NCI-H526 treated with DMSO at 0.1 percent for 48 hours (cell line): ENCODE results near the gene SIGLEC6.

Experiments
- DNase-seq: peaks from one replicate; lab custom pipeline; 2025; lab: John Stamatoyannopoulos, UW

The SIGLEC6 gene

DNA sequence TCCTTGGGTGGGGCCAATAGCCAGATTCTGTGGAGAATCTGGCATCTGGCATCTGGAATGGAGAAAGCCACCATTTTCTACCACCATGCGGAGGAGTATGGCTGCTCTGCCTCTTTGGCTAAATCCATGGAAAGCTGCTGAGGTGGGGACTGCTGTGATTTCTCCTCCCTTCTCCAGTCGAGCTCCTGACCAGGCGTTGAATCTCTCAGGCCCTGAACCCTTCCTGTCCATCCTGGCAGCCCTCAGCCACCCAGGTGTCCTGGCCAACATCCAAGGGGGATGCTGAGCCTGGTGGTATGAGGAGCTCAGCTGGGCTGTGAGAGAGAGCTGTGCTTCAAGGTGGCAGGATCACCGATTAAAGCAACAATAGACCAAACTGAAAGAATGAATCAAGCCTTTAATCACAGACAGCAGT lies 17.4 kb upstream of the SIGLEC6 start:
- DNase-seq, result no peak

DNA sequence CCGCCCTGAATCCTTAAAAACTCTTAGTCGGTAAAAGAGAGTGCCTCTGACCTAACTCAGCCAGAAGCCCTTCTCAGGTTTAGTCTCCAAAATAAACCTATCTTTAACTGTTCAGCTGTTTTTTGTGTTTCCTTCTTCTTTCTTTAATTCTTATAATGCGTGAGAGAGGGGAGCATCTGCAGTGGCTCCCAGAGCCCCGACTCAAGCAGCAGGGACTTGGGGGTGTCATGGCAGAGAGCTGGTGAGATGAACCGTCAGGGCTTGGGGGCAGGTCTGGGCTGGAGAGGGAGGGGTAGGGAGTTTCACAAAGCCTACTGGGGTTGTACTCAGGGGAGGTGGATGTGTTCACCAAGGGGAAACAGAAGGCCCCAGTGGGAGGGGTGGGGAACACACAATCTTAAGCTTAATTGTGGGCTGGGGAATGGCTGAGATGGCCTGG lies 16.8 kb upstream of the SIGLEC6 start:
- DNase-seq, result no peak

DNA sequence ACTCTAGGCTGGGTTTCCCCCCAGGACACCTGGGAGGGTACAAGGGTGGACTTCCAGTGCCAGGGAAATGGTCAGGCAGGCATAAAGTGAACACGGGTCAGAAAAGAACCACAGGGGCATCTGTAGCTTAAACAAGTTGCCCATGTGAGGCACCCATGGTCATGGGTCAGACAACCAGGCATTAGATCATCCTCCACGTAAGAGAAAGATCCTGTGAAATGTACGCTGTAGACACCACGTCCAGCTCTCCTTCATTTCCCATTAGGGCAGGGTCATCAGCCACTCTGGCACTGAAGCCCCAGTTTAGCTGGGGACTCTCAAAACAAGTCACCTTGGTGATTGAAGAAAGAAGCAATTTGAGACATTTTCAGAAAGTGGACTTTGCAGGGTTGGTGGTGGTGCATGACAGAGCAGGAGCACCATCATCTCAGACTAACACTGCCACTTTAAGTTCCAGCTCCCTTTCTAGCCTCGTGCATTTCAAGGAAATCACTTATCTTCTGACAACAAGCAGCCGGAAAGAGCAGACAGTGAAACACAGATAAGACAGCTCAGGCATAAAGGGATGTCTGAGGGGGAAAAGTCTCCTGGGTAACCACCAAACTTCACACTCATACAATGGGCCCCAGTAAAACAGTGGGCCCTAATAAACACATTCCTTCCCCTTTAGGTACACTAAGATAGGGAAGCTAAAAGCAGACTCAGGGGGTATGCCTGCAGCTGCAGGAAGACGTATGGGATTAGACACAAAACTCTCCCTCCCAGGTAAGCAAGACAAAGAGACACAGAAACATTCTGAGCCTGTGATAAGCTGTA lies 16.1 kb upstream of the SIGLEC6 start:
- DNase-seq, result no peak

DNA sequence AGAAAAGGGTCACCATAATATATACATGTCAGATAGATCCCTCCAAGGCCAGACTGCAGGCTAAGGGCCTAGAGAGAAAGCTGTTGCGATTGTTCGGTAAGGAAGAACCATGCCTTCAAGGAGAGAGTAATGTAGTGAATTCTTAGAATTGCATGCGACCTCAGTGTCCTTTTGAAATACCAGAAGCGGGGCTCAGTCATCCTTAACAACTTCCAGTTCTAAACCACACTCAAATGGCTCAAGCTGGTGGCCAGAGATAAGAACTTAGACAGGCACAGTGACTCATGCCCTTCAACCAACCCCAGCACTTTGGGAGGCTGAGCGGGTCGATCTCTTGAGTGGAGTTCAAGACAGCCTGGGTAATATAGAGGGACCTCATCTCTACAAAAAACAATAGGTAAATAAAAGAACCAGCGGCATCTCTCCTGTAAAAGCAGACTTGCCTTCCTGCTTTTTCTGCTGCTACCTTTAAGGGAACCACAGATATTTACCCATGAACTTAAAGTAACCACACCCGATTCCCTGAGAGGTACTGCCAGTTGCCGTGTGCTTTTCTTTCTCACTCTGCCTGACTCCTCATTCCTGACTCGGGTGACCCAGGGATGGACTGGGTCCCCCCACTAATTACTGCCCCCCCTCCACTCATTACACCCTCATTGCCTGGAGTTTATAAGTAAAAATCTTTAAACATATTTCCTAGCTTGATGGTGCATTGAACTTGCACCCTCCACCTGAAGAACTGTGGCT lies 15.4 kb upstream of the SIGLEC6 start:
- no peak for DNase-seq

DNA sequence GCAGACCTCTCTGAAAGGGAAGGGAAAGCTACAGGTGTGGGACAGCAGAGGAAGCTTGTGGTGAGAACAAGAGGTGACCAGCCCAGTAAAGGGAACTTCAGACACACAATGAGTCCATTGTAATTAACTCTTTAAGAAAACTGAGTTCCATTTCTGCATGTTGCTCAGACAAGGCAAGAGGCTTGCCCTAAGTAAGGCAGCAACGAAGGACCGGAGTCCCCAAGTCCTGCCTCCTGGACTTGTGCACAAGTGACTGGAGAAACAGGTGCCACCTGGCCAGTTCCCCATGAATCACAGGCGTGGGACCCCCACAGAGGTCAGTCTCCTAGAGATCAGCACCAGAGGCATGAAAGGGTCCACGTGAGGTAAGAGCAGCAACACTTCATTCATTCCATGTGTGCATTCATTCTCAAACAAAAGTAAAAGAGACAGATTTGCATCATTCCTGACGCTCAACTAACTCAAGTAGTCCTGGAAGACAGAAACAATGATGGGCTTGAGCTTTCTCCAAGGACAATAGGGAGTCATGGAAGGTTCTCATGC lies 14.7 kb upstream of the SIGLEC6 start:
- no peak for DNase-seq

DNA sequence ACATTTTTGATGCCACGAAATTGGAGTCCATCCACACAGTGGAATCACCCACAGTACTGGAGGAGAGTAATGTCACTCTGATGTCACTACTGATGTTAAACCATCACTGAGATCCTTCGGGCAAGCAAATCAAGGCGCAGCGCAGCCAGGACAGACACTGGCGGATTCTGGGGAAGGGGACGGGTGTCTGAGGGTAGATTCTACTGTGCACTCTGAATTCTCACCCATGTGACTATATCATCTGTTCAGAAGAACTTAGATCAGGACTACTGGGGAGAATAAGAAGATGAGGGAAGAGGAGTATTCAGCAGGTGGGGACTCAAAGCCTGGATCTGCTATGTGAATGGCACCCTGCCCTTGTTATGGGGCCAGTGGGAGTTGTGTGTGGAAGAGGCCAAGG lies 12.6 kb upstream of the SIGLEC6 start:
- no peak for DNase-seq

DNA sequence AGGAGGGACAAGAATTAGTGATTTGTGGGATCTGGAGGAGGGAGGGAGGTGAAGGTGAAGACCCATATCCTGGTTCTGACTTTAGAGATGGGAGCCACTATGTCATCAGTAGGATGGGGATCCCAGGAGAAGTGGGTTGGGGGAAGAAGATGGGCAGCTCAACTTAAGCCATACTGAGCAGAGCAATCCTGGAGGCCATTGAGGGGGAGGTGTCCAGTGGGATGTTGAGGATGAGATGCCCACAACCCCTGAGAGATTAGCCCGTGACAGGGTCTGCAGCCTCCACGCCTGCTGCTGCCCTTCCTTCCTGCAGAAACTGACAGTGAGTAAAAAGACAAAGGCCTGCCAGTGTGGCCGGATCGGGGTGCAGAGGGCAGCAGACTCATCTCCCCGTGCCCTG lies 11.2 kb upstream of the SIGLEC6 start:
- no peak for DNase-seq

DNA sequence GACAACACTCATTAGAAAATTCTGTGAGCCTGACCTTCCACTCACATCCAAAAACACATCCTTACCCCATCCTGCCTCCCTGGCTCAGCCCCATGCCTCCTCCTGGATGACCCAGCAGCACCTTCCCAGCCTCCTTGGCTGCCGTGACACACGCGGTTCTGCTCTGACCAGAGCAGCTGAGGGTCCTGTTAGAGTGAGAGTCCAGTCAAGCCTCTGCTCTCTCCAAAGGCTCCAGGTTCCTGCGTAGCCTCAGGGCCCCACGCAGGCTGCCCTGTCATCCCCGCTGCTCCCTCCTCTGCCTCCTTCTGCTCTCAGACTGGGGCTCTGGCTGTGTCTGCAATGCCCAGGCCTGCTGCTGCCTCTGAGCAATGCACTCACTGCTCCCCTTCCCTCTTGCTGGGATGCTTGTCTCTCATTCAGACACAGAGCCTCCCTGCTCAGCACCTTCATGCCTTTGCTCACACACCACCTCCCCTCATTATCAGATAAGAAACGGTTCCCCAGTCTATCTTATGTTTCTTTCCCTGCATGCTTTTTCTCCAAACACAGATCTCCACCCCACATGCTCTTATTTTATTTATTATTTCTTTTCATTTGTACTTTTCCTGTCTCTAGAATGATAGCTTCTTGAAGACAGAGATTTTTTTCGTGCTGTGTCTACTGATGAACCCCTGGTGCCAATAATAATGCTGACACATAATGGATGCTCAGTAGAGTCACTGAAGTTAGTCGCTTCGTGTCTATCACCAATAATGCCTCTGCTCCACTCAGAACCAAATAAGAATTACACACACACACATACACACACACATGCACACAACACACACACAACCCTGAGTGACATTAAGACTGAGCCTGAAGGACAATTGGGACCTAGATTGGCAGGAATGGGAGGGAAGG lies 10.2 kb upstream of the SIGLEC6 start:
- DNase-seq, result no peak

DNA sequence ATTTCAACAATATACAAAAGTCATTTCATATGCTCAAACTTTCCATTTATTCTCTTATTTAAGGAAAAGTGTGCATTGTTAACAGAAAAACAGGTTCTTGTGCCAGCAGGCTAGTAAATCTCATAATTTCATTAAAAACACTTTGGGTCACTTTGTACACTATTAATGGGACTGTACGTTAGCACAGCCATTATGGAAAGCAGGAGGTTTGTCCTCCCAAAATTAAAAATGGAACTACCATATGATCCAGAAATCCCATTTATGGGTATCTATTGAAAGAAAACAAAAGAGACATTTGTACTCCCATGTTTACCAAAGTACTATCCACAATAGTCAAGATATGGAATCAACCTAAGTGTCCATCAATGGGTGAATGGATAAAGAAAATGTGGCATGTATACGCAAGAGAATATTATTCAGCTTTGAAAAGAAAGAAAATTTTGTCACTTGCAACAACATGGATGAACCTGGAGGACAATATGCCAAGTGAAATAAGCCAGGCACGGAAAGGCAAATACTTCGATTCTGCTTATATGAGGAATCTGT lies 8.4 kb upstream of the SIGLEC6 start:
- DNase-seq, result no peak

DNA sequence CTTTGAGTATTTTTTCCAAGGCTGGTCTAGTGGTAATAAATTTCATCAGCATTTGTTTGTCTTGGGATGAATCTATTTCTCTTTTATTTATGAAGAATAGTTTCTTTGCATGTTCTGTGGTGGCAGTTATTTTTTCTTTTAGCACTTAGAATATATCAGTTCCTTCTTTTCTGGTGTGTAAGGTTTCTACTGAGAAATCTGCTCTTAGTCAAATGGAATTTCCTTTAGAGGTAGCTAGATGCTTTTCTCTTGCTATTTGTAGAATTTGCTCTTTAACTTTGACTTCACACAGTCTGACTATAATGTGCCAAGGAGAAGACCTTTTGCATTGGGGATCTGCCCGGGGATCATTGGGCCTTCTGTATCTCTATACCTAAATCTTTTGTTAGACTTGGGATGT lies 4.1 kb upstream of the SIGLEC6 start:
- DNase-seq, result no peak

DNA sequence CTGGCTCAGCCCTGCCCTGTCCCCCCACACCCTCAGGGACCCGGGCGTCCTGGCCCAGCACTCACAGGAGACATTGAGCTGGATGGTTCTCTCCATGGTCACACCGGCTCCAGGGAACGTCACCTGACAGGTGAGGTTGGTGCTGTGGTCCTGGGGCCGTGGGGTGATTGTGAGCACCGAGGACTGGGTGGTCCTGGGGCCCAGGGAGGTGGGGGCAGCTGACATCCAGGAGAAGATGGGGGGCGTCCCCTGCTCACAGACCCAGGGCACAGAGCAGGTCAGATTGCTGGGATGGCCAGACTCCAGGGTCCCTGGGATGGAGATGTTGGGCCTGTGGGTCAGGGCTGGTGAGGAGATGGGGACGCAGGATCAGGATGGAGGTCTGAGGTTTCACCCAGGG lies 854 bp downstream of the SIGLEC6 start:
- DNase-seq, result no peak

DNA sequence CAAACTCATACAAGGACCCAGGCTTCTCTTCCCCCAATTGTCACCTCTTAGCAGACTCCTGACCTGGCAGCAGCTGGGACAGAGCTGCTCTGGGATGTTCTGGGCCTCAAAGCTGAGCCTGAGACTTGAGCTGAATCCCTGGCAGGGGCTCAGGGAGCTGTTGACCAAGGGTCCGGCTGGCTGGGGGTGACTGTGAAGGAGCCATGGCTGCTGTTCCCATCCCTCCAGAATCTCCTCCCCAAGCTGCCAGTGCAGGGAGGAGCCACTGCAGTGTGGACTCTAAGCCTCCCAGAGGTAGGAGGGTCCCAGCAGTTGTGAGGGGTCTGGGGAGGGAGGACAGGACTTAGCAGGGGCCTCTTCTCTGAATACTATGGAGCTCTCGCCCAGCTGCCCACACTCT lies 2.2 kb downstream of the SIGLEC6 start:
- DNase-seq, result no peak

DNA sequence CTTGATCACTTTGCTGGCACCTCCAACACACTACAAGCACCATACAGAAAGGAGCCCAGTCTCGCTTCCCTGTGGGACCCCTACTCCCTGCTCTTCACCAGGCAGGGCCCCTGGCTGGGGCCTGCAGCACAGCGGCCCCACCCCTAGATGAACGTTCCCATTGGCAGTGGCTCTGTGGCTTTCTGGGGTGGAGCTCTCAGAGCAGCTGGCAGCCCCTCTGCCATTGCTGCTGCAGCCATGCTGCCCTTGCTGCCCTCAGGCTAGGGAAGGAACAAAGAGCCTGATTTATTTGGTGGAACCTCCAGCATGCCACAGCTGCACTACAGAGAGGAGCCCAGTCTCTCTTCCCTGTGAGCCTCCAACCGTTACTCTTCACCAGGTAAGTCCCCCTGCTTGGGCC lies 5.8 kb downstream of the SIGLEC6 start:
- no peak for DNase-seq

DNA sequence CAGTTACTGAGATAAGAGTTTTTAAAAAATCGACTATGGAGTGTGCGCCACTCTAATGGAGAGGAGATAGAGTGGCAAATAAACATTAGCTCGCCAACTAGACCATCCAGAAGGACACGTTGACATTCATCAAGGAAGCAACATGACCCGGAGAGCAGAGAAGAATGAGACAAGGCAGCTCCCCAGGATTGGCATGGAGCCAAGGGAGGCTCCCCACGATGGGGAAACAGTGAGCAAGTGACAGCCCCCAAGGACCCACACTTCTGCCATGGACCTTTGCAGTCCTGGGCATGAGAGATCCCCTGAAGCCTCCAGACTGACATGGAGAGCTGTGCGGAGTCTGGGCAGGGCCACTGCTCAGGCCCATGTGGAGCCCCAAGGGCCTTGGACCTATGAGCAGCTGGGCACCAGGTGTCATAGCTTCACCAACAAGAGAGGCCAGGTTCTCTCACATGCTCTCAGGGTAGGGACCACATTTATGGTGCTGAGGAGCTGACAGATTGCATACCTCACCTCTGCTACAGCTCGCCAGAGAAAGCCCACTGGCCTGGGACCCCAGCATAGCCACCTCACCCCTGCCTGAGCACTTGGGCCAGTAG lies 6.7 kb downstream of the SIGLEC6 start:
- DNase-seq, result no peak

DNA sequence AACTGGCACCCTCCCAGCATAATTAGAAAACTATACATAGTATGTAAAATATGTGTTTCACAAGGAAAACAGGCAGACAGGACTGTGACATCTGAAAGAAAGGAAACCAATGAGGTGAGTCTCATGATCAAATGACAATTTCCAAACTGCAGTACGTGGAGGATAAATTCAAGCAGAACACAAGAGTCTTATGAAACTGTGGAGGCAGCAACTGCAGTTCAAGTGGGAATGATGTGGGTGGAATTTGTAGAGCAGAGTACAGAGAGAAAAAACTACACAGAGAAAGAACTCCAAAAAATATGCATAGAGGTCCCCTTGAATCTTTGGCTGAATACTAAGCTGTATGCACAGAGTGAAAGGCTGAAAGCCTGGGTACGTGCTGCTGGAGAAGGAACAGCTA lies 9.7 kb downstream of the SIGLEC6 start:
- DNase-seq, result no peak

DNA sequence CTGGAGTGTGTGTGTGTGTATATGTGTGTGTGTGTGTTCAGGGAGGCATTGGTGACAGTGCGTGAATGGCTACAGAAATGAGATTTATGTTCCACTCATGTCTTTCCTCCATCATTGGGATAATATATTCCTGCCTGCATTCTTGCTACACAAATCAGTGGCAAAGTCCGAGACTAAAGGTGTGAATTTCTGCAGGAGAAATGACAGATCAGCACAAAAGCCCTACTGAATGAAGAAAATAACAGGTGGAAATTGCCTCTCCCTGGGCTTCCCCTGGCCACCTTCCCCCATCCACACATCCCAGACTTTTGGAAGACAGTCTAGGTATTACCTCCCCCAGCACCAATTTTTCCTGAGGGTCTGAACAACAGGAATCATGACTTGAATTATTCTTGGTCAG lies 10.1 kb downstream of the SIGLEC6 start:
- no peak for DNase-seq

DNA sequence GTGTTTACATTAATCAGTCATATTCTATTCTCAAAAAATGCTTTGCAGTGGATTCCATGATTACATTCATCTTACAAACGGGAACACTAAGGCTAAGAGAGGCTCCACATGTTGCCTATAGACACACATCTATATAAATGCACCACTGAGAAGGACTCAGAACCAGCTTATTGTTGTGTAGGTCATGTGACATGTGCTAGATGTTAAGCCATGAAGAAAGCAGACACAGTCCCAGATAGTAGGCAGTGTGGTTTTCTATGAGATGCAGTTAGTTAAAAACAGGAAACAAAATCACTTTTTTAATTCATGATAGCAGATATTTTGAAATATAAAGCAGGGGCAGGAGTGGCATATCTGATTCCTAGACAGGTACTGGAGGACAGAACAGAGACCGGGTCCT lies 10.7 kb downstream of the SIGLEC6 start:
- no peak for DNase-seq

DNA sequence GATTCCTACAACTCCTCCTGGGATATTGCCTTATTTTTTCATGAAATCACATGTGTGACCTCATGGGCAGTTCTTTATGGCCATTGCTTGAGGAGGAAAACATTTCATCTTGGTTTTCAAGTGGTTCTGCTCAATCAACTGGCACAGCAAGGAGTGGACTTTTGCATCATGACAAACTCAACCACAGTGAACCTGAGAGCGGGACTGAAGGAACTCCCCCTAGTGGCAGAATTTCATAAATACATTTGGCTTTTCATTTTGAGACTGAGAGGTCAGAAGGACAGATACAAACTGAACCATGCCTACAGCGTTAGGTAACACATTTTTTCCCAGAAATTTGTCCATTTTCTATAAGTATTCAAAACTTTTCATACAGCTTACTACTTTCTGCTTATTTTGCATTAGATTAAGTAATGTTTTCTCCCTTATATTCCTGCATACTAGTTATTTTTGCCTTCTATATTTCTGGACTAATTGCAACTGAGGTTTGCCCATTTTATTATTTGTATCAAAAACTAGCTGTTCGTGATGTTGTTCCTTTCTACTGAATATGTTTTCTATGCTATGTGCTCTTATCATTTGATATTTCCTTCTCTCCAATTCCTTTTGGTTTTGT lies 16.5 kb downstream of the SIGLEC6 start:
- DNase-seq, result peak; percentile 34

DNA sequence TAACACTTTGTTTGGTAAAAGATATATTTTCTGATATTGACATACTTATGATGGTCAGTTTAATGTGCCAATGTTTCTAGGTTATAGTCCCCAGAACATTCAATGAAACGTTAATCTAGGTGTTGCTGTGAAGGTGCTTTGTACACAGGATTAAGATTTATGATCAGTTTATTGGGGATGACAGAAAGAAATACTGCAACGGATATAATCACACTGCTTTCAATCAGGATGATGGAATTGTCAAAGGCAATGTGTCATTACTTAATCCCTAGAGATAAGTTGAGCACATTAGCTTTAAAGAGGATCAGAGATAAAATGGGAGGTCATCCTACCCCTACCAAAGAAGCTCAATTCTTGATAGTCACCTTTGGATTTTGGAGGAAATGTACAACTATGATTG lies 17.5 kb downstream of the SIGLEC6 start:
- DNase-seq, result no peak

DNA sequence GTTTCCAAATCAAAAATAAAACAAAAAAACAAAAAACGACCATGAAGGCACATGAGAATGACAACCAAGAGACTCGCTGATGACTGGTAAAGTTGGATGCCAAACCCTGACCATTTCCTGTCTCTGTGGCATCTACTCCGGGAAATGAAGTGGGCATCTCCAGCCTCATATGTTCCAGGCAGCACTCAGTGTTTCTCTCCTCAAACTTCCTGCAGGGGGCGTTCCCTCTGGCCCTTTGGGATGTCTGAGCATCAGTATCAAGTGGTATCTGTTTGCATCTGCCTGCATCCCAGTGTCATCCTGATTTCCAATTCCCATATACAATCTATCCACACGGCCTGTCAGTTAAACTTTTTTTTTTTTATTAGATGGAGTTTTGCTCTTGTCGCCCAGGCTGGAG lies 20.1 kb downstream of the SIGLEC6 start:
- no peak for DNase-seq
